Measurements from ENCODE around the gene SMIM13. TPM values are rescaled to one million over a fixed set of nuclear protein-coding genes. Genes with fewer than 3 reads are reported as not detected.
A peak's percentile ranks its signal among the peaks of the same experiment; 100 is the strongest.

The SMIM13 gene
- polyA plus RNA-seq, 4 donors: 2.4 to 11.0 (median 4.1) TPM

GRCh38 chr6:11056871-11057270 lies 36.8 kb upstream of the SMIM13 start:
- Histone ChIP-seq H3K36me3 (ENCODE audit: control insufficient read depth in 3 of 3, insufficient read depth in 2 of 3, low read depth in 1 of 3, low read length in 3 of 3) (no peaks in the 10 kb centered on the region), H3K4me1 (ENCODE audit: control insufficient read depth in 3 of 3, insufficient read depth in 2 of 3, low read depth in 1 of 3, low read length in 2 of 3) (no peaks in the 10 kb centered on the region), H3K27ac (ENCODE audit: low read depth in 1 of 3, low read length in 2 of 3) (no peak overlapping the region), H3K4me3 (ENCODE audit: low read depth in 1 of 3, low read length in 3 of 3) (no peak overlapping the region), H3K9me3 (ENCODE audit: control insufficient read depth in 2 of 2, insufficient read depth in 1 of 2, low read depth in 1 of 2, low read length in 1 of 2) (no peaks in the 10 kb centered on the region), H3K27me3 (ENCODE audit: control insufficient read depth in 3 of 3, insufficient read depth in 3 of 3, low read length in 3 of 3) (no peaks in the 10 kb centered on the region)
- 61 to 74% (median 72%) methylated on average over 1 of the region's 1 CpG for WGBS, 3 donors
- no peak for FAIRE-seq
- no peak for DNase-seq

GRCh38 chr6:11058406-11058805 lies 35.2 kb upstream of the SMIM13 start:
- no peak overlapping the region for H3K27ac ChIP-seq (ENCODE audit: low read depth in 1 of 3, low read length in 2 of 3)
- DNase-seq: no peak
- H3K4me3 ChIP-seq (ENCODE audit: low read depth in 1 of 3, low read length in 3 of 3): no peak overlapping the region
- no peaks in the 10 kb centered on the region for H3K9me3 ChIP-seq (ENCODE audit: control insufficient read depth in 2 of 2, insufficient read depth in 1 of 2, low read depth in 1 of 2, low read length in 1 of 2)
- H3K4me1 ChIP-seq (ENCODE audit: control insufficient read depth in 3 of 3, insufficient read depth in 2 of 3, low read depth in 1 of 3, low read length in 2 of 3): no peaks in the 10 kb centered on the region
- no peaks in the 10 kb centered on the region for H3K36me3 ChIP-seq (ENCODE audit: control insufficient read depth in 3 of 3, insufficient read depth in 2 of 3, low read depth in 1 of 3, low read length in 3 of 3)
- 92 to 98% (median 94%) methylated on average over 5 of the region's 5 CpGs for WGBS, 3 donors
- no peak for FAIRE-seq
- H3K27me3 ChIP-seq (ENCODE audit: control insufficient read depth in 3 of 3, insufficient read depth in 3 of 3, low read length in 3 of 3): no peaks in the 10 kb centered on the region

GRCh38 chr6:11062083-11062482 lies 31.6 kb upstream of the SMIM13 start:
- FAIRE-seq (peak; percentile 44), DNase-seq (no peak)
- Histone ChIP-seq H3K27ac (ENCODE audit: low read depth in 1 of 3, low read length in 2 of 3) (no peak overlapping the region), H3K9me3 (ENCODE audit: control insufficient read depth in 2 of 2, insufficient read depth in 1 of 2, low read depth in 1 of 2, low read length in 1 of 2) (no peaks in the 10 kb centered on the region), H3K4me1 (ENCODE audit: control insufficient read depth in 3 of 3, insufficient read depth in 2 of 3, low read depth in 1 of 3, low read length in 2 of 3) (peaks cover 0 to 6% (median 0%) of the 10 kb centered on the region in 3 donors), H3K36me3 (ENCODE audit: control insufficient read depth in 3 of 3, insufficient read depth in 2 of 3, low read depth in 1 of 3, low read length in 3 of 3) (no peaks in the 10 kb centered on the region), H3K4me3 (ENCODE audit: low read depth in 1 of 3, low read length in 3 of 3) (no peak overlapping the region), H3K27me3 (ENCODE audit: control insufficient read depth in 3 of 3, insufficient read depth in 3 of 3, low read length in 3 of 3) (no peaks in the 10 kb centered on the region)
- 89 to 92% (median 89%) methylated on average over 4 of the region's 4 CpGs for WGBS, 3 donors

GRCh38 chr6:11062715-11063114 lies 30.9 kb upstream of the SMIM13 start:
- WGBS, 3 donors: 81 to 88% (median 82%) methylated on average over 2 of the region's 2 CpGs
- no peak for FAIRE-seq
- H3K27ac ChIP-seq (ENCODE audit: low read depth in 1 of 3, low read length in 2 of 3): no peak overlapping the region

GRCh38 chr6:11064836-11065235 lies 28.8 kb upstream of the SMIM13 start:
- DNase-seq (no peak), FAIRE-seq (no peak)
- 76 to 92% (median 80%) methylated on average over 3 of the region's 3 CpGs for WGBS, 3 donors
- Histone ChIP-seq H3K4me3 (ENCODE audit: low read depth in 1 of 3, low read length in 3 of 3) (no peak overlapping the region), H3K27me3 (ENCODE audit: control insufficient read depth in 3 of 3, insufficient read depth in 3 of 3, low read length in 3 of 3) (no peaks in the 10 kb centered on the region), H3K36me3 (ENCODE audit: control insufficient read depth in 3 of 3, insufficient read depth in 2 of 3, low read depth in 1 of 3, low read length in 3 of 3) (no peaks in the 10 kb centered on the region), H3K9me3 (ENCODE audit: control insufficient read depth in 2 of 2, insufficient read depth in 1 of 2, low read depth in 1 of 2, low read length in 1 of 2) (no peaks in the 10 kb centered on the region), H3K27ac (ENCODE audit: low read depth in 1 of 3, low read length in 2 of 3) (no peak overlapping the region), H3K4me1 (ENCODE audit: control insufficient read depth in 3 of 3, insufficient read depth in 2 of 3, low read depth in 1 of 3, low read length in 2 of 3) (peaks cover 0 to 11% (median 0%) of the 10 kb centered on the region in 3 donors)

More at GRCh38 chr6:11062715-11063114, 30.9 kb upstream of the SMIM13 start:
- H3K36me3 ChIP-seq (ENCODE audit: control insufficient read depth in 3 of 3, insufficient read depth in 2 of 3, low read depth in 1 of 3, low read length in 3 of 3): no peaks in the 10 kb centered on the region
- no peaks in the 10 kb centered on the region for H3K9me3 ChIP-seq (ENCODE audit: control insufficient read depth in 2 of 2, insufficient read depth in 1 of 2, low read depth in 1 of 2, low read length in 1 of 2)
- peaks cover 0 to 11% (median 0%) of the 10 kb centered on the region in 3 donors for H3K4me1 ChIP-seq (ENCODE audit: control insufficient read depth in 3 of 3, insufficient read depth in 2 of 3, low read depth in 1 of 3, low read length in 2 of 3)
- no peak for DNase-seq
- H3K27me3 ChIP-seq (ENCODE audit: control insufficient read depth in 3 of 3, insufficient read depth in 3 of 3, low read length in 3 of 3): no peaks in the 10 kb centered on the region
- H3K4me3 ChIP-seq (ENCODE audit: low read depth in 1 of 3, low read length in 3 of 3): no peak overlapping the region

- no peak overlapping the region for H3K4me3 ChIP-seq (ENCODE audit: low read depth in 1 of 3, low read length in 3 of 3)
- WGBS, 3 donors: 67 to 77% (median 73%) methylated on average over 6 of the region's 6 CpGs
- DNase-seq: peak in 1 of 2 donors; percentile 9
- no peak overlapping the region for H3K27ac ChIP-seq (ENCODE audit: low read depth in 1 of 3, low read length in 2 of 3)
- no peak for FAIRE-seq
- H3K9me3 ChIP-seq (ENCODE audit: control insufficient read depth in 2 of 2, insufficient read depth in 1 of 2, low read depth in 1 of 2, low read length in 1 of 2): no peaks in the 10 kb centered on the region
- no peaks in the 10 kb centered on the region for H3K36me3 ChIP-seq (ENCODE audit: control insufficient read depth in 3 of 3, insufficient read depth in 2 of 3, low read depth in 1 of 3, low read length in 3 of 3)
- H3K4me1 ChIP-seq (ENCODE audit: control insufficient read depth in 3 of 3, insufficient read depth in 2 of 3, low read depth in 1 of 3, low read length in 2 of 3): peaks cover 0 to 11% (median 0%) of the 10 kb centered on the region in 3 donors
- H3K27me3 ChIP-seq (ENCODE audit: control insufficient read depth in 3 of 3, insufficient read depth in 3 of 3, low read length in 3 of 3): no peaks in the 10 kb centered on the region
Measured at GRCh38 chr6:11065436-11066202, 28.0 kb upstream of the SMIM13 start.

- WGBS, 3 donors: 42 to 74% (median 48%) methylated on average over 6 of the region's 6 CpGs
- H3K4me3 ChIP-seq (ENCODE audit: low read depth in 1 of 3, low read length in 3 of 3): no peak overlapping the region
- peak overlapping the region in 1 of 3 donors; percentile 55 for H3K27ac ChIP-seq (ENCODE audit: low read depth in 1 of 3, low read length in 2 of 3)
- no peaks in the 10 kb centered on the region for H3K36me3 ChIP-seq (ENCODE audit: control insufficient read depth in 3 of 3, insufficient read depth in 2 of 3, low read depth in 1 of 3, low read length in 3 of 3)
- no peaks in the 10 kb centered on the region for H3K9me3 ChIP-seq (ENCODE audit: control insufficient read depth in 2 of 2, insufficient read depth in 1 of 2, low read depth in 1 of 2, low read length in 1 of 2)
- FAIRE-seq (no peak), DNase-seq (peak; percentile 25 to 41)
- H3K27me3 ChIP-seq (ENCODE audit: control insufficient read depth in 3 of 3, insufficient read depth in 3 of 3, low read length in 3 of 3): no peaks in the 10 kb centered on the region
- peaks cover 0 to 11% (median 0%) of the 10 kb centered on the region in 3 donors for H3K4me1 ChIP-seq (ENCODE audit: control insufficient read depth in 3 of 3, insufficient read depth in 2 of 3, low read depth in 1 of 3, low read length in 2 of 3)
Measured at GRCh38 chr6:11066505-11067347, 26.9 kb upstream of the SMIM13 start.

GRCh38 chr6:11067348-11067747 lies 26.3 kb upstream of the SMIM13 start:
- Histone ChIP-seq H3K9me3 (ENCODE audit: control insufficient read depth in 2 of 2, insufficient read depth in 1 of 2, low read depth in 1 of 2, low read length in 1 of 2) (no peaks in the 10 kb centered on the region), H3K36me3 (ENCODE audit: control insufficient read depth in 3 of 3, insufficient read depth in 2 of 3, low read depth in 1 of 3, low read length in 3 of 3) (no peaks in the 10 kb centered on the region), H3K4me1 (ENCODE audit: control insufficient read depth in 3 of 3, insufficient read depth in 2 of 3, low read depth in 1 of 3, low read length in 2 of 3) (peaks cover 0 to 11% (median 0%) of the 10 kb centered on the region in 3 donors), H3K27ac (ENCODE audit: low read depth in 1 of 3, low read length in 2 of 3) (peak overlapping the region in 1 of 3 donors; percentile 55), H3K4me3 (ENCODE audit: low read depth in 1 of 3, low read length in 3 of 3) (no peak overlapping the region), H3K27me3 (ENCODE audit: control insufficient read depth in 3 of 3, insufficient read depth in 3 of 3, low read length in 3 of 3) (no peaks in the 10 kb centered on the region)
- WGBS, 3 donors: 6 to 43% (median 25%) methylated on average over 2 of the region's 2 CpGs
- FAIRE-seq (no peak), DNase-seq (peak; percentile 60 to 81)
